HEK293 (cell line): Measurements from ENCODE around the gene PGBD1.

Experiments used
- CTCF ChIA-PET: fragments of 350-600 bp; formaldehyde crosslinking; extraction: SDS; loops from one replicate; lab custom pipeline; 2021; ENCODE audit warnings: antibody characterized with exemption; lab: Yijun Ruan, JAX
- POLR2A ChIA-PET: fragments of 300-600 bp; formaldehyde crosslinking; extraction: SDS; loops from one replicate; lab custom pipeline; 2020; ENCODE audit warnings: antibody characterized with exemption, inconsistent platforms; lab: Yijun Ruan, JAX
- H3K27ac ChIP-seq: fragments of 200-500 bp; sonication (Bioruptor generic); 2 replicates; pipeline ENCODE4 v1.5.1; 2014; ENCODE audit warnings: low read depth, low read length, control low read depth, inconsistent platforms; ENCODE audit errors: extremely low read depth
- H3K36me3 ChIP-seq, 2 experiments: fragments of 200-500 bp in 1 of 2; sonication (Bioruptor generic) in 1 of 2; 1 replicate in 1 of 2; 2 replicates in 1 of 2; pipeline ENCODE4 v1.5.1; 2014 to 2017; ENCODE audit warnings: inconsistent platforms in 2 of 2, low read length in 2 of 2; ENCODE audit not compliant: control insufficient read depth in 2 of 2, insufficient read depth in 1 of 2
- H3K4me1 ChIP-seq: fragments of 200-500 bp; sonication (Bioruptor generic); 2 replicates; pipeline ENCODE4 v1.5.1; 2014; ENCODE audit warnings: mild to moderate bottlenecking, low read length, inconsistent platforms; ENCODE audit not compliant: control insufficient read depth, insufficient read depth
- H3K4me3 ChIP-seq: 2 replicates; pipeline ENCODE4 v1.5.1; 2011; ENCODE audit warnings: low read depth, mild to moderate bottlenecking, control low read depth, low read length, moderate library complexity
- H3K9me3 ChIP-seq: fragments of 200-500 bp; sonication (Bioruptor generic); 2 replicates; pipeline ENCODE4 v1.5.1; 2014; ENCODE audit warnings: low read depth, low read length, inconsistent platforms; ENCODE audit not compliant: control insufficient read depth, insufficient read depth
- HOXA7 ChIP-seq: sonication (generic); formaldehyde crosslinking; IDR thresholded peaks from 2 replicates; pipeline ENCODE4 v1.8.1; 2022; ENCODE audit warnings: missing genetic modification reagents, borderline replicate concordance
- KLF10 ChIP-seq: fragments of 450-650 bp; IDR thresholded peaks from 2 replicates; pipeline ENCODE4 v1.5.1; 2018; ENCODE audit warnings: missing biosample characterization, mild to moderate bottlenecking, missing genetic modification characterization
- MYNN ChIP-seq: fragments of 450-650 bp; formaldehyde crosslinking; IDR thresholded peaks from 2 replicates; pipeline ENCODE4 v1.5.1; 2016; ENCODE audit warnings: missing biosample characterization, missing genetic modification characterization, borderline replicate concordance
- OSR2 ChIP-seq: fragments of 450-650 bp; formaldehyde crosslinking; IDR thresholded peaks from 2 replicates; pipeline ENCODE4 v1.5.1; 2016; ENCODE audit warnings: missing biosample characterization, missing genetic modification characterization
- PRDM10 ChIP-seq: fragments of 450-650 bp; formaldehyde crosslinking; IDR thresholded peaks from 2 replicates; pipeline ENCODE4 v1.5.1; 2016; ENCODE audit warnings: missing biosample characterization, missing genetic modification characterization
- SP7 ChIP-seq: fragments of 450-650 bp; formaldehyde crosslinking; IDR thresholded peaks from 2 replicates; pipeline ENCODE4 v1.5.1; 2016; ENCODE audit warnings: missing biosample characterization, missing genetic modification characterization
- TCF7L2 ChIP-seq: IDR thresholded peaks from 2 replicates; pipeline ENCODE4 v1.6.1; 2011; ENCODE audit warnings: low read depth, mild to moderate bottlenecking, inconsistent platforms, low read length, moderate library complexity, borderline replicate concordance
- ZBTB26 ChIP-seq: fragments of 450-650 bp; formaldehyde crosslinking; optimal IDR thresholded peaks from 2 replicates; pipeline ENCODE3; 2016; ENCODE audit warnings: missing biosample characterization, mild to moderate bottlenecking, missing genetic modification characterization
- ZBTB6 ChIP-seq: fragments of 450-650 bp; formaldehyde crosslinking; IDR thresholded peaks from 2 replicates; pipeline ENCODE4 v1.5.1; 2017; ENCODE audit warnings: missing biosample characterization, missing genetic modification characterization
- ZIC2 ChIP-seq: fragments of 450-650 bp; formaldehyde crosslinking; IDR thresholded peaks from 2 replicates; pipeline ENCODE4 v1.5.1; 2016; ENCODE audit warnings: missing biosample characterization, missing genetic modification characterization
- ZNF140 ChIP-seq: fragments of 450-650 bp; formaldehyde crosslinking; IDR thresholded peaks from 2 replicates; pipeline ENCODE4 v1.5.1; 2016; ENCODE audit warnings: missing biosample characterization, missing genetic modification characterization
- ZNF184 ChIP-seq: fragments of 450-650 bp; IDR thresholded peaks from 2 replicates; pipeline ENCODE4 v1.5.1; 2018; ENCODE audit warnings: missing biosample characterization, mild to moderate bottlenecking, missing genetic modification characterization
- ZNF311 ChIP-seq: fragments of 450-650 bp; formaldehyde crosslinking; IDR thresholded peaks from 2 replicates; pipeline ENCODE4 v1.5.1; 2017; ENCODE audit warnings: missing biosample characterization, missing genetic modification characterization, borderline replicate concordance
- ZNF473 ChIP-seq: fragments of 450-650 bp; formaldehyde crosslinking; IDR thresholded peaks from 2 replicates; pipeline ENCODE4 v1.5.1; 2017; ENCODE audit warnings: missing biosample characterization, missing genetic modification characterization
- ZNF501 ChIP-seq: fragments of 450-650 bp; formaldehyde crosslinking; IDR thresholded peaks from 2 replicates; pipeline ENCODE4 v1.5.1; 2016; ENCODE audit warnings: missing biosample characterization, missing genetic modification characterization
- ZNF558 ChIP-seq: fragments of 450-650 bp; formaldehyde crosslinking; IDR thresholded peaks from 2 replicates; pipeline ENCODE4 v1.5.1; 2016; ENCODE audit warnings: missing biosample characterization, missing genetic modification characterization
- ZNF747 ChIP-seq: fragments of 450-650 bp; formaldehyde crosslinking; IDR thresholded peaks from 2 replicates; pipeline ENCODE4 v1.5.1; 2016; ENCODE audit warnings: missing biosample characterization, missing genetic modification characterization
- ZNF777 ChIP-seq: fragments of 450-650 bp; formaldehyde crosslinking; IDR thresholded peaks from 2 replicates; pipeline ENCODE4 v1.5.1; 2017; ENCODE audit warnings: missing biosample characterization, missing genetic modification characterization, borderline replicate concordance
- TF ChIP-seq, protein P1 (sequence below): fragments of 450-650 bp; formaldehyde crosslinking; IDR thresholded peaks from 2 replicates; pipeline ENCODE4 v1.5.1; 2017; ENCODE audit warnings: missing biosample characterization, missing genetic modification characterization
- TF ChIP-seq, protein P2 (sequence below): fragments of 450-650 bp; formaldehyde crosslinking; IDR thresholded peaks from 2 replicates; pipeline ENCODE4 v1.5.1; 2016; ENCODE audit warnings: missing biosample characterization, missing genetic modification characterization

The PGBD1 gene

GRCh38 chr6:28263922-28264321 lies 17.4 kb upstream of the PGBD1 start:
- ChIA-PET CTCF (interaction anchor here (0.5 kb wide), 1 partner anchor 388 kb away, joined by 4 read pairs; no protein-coding TSS in a partner anchor), POLR2A (interaction anchor here (0.9 to 1.2 kb wide), 4 partner anchors 12 to 73 kb away, joined by 3 to 5 read pairs (median 4); partner anchors contain the start of genes PGBD1 and ZKSCAN4)
- Histone ChIP-seq H3K4me1 (peaks cover 20% of the 10 kb centered on the region; the same call in 1 of the 2 replicates), H3K27ac (no peak overlapping the region), H3K4me3 (no peak overlapping the region), H3K36me3 (no peaks in the 10 kb centered on the region), H3K9me3 (no peaks in the 10 kb centered on the region)
- TF ChIP-seq PRDM10 (tag by site-specific recombination) (0 out of 2 replicates have a peak, but pooled peaks have one; percentile 13), HOXA7 (no peak), ZNF747 (tag by site-specific recombination) (no peak), ZNF184 (tag by site-specific recombination) (no peak), ZNF140 (tag by site-specific recombination) (no peak)
- TF ChIP-seq, protein P1, sequence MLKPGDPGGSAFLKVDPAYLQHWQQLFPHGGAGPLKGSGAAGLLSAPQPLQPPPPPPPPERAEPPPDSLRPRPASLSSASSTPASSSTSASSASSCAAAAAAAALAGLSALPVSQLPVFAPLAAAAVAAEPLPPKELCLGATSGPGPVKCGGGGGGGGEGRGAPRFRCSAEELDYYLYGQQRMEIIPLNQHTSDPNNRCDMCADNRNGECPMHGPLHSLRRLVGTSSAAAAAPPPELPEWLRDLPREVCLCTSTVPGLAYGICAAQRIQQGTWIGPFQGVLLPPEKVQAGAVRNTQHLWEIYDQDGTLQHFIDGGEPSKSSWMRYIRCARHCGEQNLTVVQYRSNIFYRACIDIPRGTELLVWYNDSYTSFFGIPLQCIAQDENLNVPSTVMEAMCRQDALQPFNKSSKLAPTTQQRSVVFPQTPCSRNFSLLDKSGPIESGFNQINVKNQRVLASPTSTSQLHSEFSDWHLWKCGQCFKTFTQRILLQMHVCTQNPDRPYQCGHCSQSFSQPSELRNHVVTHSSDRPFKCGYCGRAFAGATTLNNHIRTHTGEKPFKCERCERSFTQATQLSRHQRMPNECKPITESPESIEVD (tag by site-specific recombination), result peak; percentile 91

DNA sequence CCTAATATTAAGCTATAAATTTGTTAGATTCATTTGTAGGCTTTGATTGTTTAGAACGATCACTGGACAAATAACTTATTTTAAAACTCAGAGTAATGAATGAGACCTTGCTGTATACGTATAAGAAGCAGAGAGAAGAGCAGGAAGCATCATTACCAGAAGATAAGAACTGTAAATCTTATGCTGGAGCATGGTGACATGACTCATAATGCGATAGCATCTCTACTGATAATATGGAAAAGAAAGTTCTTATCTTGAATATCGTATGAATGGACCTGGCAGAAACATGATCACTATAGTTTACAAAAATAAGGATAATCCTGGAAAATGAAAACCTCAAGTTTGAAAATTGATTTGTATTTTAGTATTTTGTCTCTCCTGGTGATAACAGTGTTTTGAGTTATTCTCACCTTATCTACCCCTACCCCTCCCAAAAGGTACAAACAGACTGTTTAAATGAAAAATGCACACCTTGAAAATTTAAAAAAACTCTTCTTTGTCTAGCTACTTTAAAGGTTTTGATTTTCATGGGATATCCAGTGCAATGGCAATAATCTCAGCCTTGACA lies 16.5 kb upstream of the PGBD1 start:
- no peak overlapping the region for H3K27ac ChIP-seq
- H3K4me1 ChIP-seq, result peaks cover 20% of the 10 kb centered on the region; the same call in 1 of the 2 replicates
- no peaks in the 10 kb centered on the region for H3K9me3 ChIP-seq
- POLR2A ChIA-PET, result interaction anchor here (0.9 to 3.4 kb wide), 3 partner anchors 12 to 141 kb away, joined by 3 to 62 read pairs (median 3); partner anchors contain the start of genes ZKSCAN4 and ZSCAN16
- H3K4me3 ChIP-seq, result no peak overlapping the region
- H3K36me3 ChIP-seq, result no peaks in the 10 kb centered on the region
- CTCF ChIA-PET, result interaction anchor here (0.5 to 1.2 kb wide), 4 partner anchors 19 to 237 kb away, joined by 3 to 4 read pairs (median 3); no protein-coding TSS in a partner anchor
- no peak for TF ChIP-seq KLF10 (tag by site-specific recombination)
- TF ChIP-seq SP7 (tag by site-specific recombination), result peak; percentile 22; the same call in 1 of the 2 replicates
- TF ChIP-seq ZBTB6 (tag by site-specific recombination), result no peak
- 0 out of 2 replicates have a peak, but pooled peaks have one; percentile 7 for TF ChIP-seq OSR2 (tag by site-specific recombination)
- TF ChIP-seq ZNF777 (tag by site-specific recombination), result no peak
- TF ChIP-seq ZIC2 (tag by site-specific recombination), result no peak
- no peak for TF ChIP-seq ZNF473
- TF ChIP-seq, protein P2, sequence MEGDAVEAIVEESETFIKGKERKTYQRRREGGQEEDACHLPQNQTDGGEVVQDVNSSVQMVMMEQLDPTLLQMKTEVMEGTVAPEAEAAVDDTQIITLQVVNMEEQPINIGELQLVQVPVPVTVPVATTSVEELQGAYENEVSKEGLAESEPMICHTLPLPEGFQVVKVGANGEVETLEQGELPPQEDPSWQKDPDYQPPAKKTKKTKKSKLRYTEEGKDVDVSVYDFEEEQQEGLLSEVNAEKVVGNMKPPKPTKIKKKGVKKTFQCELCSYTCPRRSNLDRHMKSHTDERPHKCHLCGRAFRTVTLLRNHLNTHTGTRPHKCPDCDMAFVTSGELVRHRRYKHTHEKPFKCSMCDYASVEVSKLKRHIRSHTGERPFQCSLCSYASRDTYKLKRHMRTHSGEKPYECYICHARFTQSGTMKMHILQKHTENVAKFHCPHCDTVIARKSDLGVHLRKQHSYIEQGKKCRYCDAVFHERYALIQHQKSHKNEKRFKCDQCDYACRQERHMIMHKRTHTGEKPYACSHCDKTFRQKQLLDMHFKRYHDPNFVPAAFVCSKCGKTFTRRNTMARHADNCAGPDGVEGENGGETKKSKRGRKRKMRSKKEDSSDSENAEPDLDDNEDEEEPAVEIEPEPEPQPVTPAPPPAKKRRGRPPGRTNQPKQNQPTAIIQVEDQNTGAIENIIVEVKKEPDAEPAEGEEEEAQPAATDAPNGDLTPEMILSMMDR (tag by site-specific recombination), result no peak
- TF ChIP-seq ZNF558, result no peak
- TF ChIP-seq ZNF501, result no peak
- TF ChIP-seq TCF7L2, result no peak
- TF ChIP-seq MYNN (tag by site-specific recombination), result no peak
- TF ChIP-seq PRDM10 (tag by site-specific recombination), result no peak
- TF ChIP-seq ZBTB26 (tag by site-specific recombination), result no peak
- no peak for TF ChIP-seq ZNF311 (tag by site-specific recombination)
